Measurements from ENCODE around the gene JUNB. TPM values are rescaled to one million over a fixed set of nuclear protein-coding genes. Genes with fewer than 3 reads are reported as not detected.
"Not testable (repeated sequence)": the region's sequence is repeated elsewhere in the genome, so short reads cannot be mapped to it uniquely, and the experiment has no call there.

The JUNB gene
- total RNA-seq, 1 donor from 2014 or later: 119 TPM

DNA sequence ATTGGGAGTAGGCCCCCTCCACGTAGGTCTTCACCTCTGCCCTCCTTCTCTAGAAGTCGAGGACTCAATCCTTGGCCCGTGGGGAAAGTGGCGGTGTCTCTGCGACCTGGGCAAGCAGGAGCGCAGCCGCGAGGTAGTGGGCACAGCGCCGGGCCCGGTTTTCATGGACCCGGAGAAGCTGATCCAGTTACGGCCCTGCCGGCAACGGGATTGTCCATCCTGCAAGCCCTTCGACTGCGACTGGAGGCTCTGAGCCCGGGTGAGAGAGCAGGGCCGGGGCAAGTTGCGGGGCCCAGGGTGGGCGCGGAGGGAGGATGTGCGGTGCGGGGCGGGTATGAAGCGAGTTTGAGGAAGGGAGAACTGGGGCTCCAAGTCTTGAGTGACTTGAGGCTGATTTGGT lies 12.8 kb downstream of the JUNB start:
- no peak for DNase-seq (ENCODE audit: low spot score)

DNA sequence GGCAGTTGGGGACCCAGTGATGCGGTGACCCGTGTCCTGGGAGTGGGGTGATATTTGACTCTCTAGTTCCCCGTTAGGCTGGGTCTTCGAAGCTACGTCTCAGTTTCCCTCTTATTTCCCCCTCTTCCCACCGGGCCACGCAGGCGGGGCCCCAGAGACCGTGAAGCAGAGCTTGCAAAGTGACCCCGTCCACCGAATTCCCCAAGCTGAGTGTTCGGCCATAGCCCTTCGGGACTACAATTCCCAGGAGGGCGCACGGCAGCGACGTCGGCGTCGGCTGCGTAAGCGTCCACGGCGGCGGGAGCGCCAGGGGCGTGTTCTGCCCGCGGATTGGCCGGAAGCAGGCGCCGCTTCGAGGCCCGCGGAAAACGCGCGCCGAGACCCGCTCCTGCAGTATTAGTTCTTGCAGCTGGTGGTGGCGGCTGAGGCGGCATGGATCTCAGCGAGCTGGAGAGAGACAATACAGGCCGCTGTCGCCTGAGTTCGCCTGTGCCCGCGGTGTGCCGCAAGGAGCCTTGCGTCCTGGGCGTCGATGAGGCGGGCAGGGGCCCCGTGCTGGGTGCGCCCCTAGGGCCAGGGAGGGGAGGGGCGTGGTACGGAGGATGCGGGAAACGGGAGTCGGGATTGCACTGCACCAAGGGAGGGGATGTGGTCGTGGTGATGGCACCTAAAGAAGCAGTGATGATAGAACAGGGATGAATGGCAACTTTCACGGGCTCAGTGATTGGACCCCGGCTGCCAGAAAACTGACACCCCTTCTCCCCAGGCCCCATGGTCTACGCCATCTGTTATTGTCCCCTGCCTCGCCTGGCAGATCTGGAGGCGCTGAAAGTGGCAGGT lies 15.2 kb downstream of the JUNB start, which contains the start of gene RNASEH2A:
RNASEH2A (plus strand) TSS at position 343 of the 840 bp plus-strand sequence; CDS start at position 433, 90 bp downstream.
- peak; percentile 91 for DNase-seq (ENCODE audit: low spot score)

DNA sequence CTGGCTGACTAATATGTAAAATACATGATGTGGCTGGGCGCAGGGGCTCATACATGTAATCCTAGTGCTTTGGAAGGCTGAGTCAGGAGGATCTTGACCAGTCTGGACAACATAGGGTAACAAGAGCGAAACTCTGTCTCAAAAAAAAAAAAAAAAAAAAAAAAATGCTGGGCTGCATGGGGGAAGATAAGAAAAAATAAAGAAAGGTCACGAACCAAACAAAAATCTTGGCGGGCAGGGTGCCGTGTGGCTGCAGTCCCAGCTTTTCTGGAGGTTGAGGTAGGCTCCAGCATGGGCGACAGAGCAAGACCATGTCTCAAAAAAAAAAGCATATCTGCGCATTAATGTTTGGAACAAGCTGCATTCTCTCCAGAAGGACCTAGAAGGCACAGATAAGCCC lies 23.8 kb downstream of the JUNB start:
- DNase-seq (ENCODE audit: low spot score): no peak

DNA sequence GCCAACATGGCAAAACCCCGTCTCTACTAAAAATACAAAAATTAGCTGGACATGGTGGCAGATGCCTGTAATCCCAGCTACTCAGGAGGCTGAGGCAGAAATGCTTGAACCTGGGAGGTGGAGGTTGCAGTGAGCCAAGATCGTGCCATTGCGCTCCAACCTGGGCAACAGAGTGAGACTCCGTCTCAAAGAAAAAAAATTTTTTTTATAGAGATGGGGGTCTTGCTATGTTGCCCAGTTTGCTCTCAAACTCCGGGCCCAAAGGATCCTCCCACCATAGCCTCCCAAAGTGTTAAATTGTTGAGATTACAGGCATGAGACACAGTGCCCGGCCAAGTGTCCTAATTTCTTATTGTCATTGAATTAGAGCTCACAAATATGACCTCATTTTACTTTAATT lies 25.9 kb downstream of the JUNB start:
- DNase-seq (ENCODE audit: low spot score): not testable (repeated sequence)

DNA sequence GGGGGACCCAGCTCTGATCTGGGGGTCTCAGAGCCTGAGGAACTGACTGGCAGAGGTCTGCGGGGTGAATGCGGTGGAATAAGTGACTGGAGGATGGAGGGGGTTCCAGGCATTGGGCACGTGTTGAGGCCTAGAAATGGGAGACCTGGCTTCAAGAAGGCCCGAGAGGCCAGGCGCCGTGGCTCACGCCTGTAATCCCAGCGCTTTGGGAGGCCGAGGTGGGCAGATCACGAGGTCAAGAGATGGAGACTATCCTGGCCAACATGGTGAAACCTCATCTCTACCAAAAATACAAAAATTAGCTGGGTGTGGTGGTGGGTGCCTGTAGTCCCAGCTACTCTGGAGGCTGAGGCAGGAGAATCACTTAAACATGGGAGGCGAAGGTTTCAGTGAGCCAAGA lies 26.5 kb downstream of the JUNB start:
- not testable (repeated sequence) for DNase-seq (ENCODE audit: low spot score)

DNA sequence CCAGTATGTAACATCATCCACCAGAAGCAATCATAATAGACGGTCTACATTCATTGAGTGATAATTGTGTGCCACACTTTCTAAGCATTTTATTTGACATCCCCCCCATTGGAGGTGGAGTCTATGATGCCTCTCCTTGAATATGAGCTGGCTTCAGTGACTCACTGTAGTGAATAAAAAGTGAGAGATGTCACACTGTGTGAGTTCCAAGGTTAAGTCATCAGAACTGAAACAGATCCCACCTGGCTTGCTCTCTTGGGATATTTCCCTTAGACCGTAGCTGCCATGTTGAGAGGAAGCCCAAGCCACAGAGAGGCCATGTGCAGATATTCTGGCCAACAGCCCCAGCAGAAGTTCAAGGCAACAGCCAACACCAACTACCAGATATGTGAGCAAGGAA lies 30.5 kb downstream of the JUNB start:
- no peak for DNase-seq (ENCODE audit: low spot score)

DNA sequence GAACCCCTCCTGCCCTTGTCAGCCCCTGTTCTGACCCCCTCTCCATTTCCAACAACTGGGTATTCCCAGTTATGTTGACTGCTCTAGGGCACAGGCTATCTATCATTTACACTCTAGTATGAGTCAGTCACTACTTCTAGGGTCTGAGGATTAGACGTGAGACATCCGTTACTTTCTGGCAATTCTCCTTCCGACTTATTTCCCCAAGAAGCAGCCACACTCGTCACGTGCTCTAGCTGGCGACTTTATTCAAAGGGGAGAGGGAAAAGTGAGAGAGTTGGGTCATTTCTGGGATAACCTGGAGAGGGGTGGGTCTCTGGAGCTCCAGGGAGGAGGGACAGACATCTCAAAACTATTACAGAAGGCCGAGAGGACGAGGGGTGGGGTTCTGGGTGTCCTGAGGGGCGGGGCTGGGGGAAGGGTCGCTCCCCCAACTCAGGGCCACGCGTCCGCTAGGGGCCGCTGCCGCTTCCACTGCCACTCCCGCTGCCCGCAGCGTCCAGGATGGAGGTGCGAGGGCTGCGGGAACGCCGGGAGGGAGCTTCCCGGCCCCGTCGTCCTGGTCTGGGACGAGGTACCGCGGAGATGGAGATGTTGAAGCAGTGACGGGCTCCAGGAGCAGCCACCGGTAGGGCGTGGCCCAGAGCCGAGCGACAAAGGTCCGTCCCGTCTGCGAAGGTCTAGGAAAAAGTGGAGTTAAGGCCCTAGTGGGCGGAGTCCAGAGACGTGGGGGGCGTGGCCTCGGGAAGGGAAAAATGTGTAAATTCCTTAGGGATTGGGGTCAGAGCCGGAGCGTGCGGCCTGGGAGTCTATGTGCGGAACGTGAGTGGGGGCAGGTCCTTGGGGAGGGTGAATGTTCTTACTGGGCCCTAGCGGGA lies 34.2 kb downstream of the JUNB start:
- no peak for DNase-seq (ENCODE audit: low spot score)

DNA sequence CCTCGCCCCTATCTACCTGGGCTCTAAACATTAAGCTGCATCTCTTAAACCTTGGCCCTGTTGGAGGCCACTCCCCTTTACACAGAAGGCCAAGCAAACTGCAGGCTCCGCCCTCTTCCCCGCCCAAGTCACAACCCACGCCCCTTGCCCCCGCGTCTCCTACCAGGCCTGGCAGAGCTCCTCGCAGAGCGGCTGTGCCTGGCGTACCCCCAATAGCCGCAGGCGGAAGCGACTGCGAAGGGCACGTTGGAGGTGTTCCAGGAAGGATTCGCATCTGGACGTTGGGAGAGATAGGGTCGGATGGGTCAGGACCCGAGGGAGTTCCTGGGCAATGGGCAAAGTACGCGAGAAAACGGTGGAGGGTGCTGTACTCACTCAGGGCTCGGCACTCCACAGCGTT lies 37.2 kb downstream of the JUNB start:
- no peak for DNase-seq (ENCODE audit: low spot score)

DNA sequence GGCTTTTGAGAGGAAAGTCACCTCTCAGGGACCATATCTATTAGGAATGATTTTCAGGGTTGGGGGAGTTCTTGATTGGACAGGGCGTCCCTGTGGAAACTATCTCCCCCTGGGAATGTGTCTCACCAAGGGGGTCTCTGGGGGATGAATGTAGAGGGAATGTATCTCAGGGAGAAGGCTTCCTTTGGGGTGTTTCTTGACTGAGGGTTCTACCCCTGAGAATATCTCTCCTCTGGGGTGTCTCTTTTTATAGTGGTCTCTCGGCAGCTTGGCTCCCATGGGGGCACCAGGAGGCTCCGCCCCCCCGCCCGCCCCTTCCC lies 42.1 kb downstream of the JUNB start:
- no peak for DNase-seq (ENCODE audit: low spot score)

DNA sequence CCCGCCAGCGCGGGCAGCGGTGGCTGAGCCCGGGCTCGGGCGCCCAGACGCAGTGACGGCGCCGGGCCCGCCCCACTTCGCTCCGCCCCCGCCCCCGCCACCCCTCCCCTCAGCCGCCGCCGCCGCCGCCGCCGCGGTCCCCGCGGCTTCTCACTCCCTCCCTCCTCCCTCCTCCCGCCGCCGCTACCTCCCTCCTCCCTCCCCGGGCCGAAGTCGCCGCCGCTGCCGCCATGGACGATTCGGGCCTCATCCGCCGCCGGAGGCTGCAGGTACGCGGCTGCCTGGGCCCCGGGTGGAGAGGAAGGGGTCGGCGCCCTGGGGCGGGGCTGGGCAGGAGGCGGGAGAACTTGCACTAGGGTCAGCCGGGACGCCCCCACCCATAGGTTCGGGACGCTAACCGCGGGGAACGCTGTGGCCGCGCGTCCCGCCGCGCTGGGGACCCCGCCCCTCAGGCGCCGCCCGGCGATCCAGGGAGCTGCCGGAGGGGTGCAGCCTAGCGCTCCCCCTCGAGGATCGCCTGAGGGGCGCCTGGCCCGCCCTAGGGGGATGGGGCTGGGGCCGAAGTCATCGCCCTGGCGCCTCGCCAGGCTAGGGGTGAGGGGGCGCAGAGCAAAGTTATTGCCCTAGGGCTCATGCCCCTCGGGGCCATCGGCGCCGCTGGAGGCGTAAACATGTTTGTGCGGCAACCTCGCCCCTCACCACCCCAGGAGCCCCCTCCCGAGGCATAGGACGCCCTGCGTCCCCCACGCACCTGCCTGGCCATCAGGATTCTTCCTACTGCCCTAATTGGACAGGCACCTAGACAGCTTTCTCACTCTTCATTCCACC lies 42.7 kb downstream of the JUNB start:
- DNase-seq (ENCODE audit: low spot score): no peak

DNA sequence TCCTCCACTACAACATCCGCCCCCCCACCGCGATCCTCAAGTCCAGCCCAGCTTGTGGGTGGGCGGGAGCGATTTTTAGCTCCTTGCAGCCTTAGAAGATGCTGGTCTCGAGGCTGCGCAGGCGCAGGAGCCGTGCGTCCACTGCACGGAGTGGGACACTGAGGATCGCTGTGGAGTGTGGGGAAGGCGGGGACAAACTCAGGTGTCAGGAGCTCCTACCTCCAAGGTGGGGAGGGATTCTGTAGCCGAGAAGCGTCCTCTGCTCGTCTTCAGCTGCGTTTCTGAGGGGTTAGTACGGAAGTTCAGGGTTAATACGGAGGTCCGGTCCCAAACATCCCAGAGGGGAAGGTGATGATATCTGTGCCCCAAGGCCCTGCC lies 43.3 kb downstream of the JUNB start, which contains the start of gene RTBDN:
RTBDN (minus strand) TSS at position 14 of the 378 bp plus-strand sequence. CDS start 4,600 bp downstream, outside the sequence.
- DNase-seq (ENCODE audit: low spot score): no peak

DNA sequence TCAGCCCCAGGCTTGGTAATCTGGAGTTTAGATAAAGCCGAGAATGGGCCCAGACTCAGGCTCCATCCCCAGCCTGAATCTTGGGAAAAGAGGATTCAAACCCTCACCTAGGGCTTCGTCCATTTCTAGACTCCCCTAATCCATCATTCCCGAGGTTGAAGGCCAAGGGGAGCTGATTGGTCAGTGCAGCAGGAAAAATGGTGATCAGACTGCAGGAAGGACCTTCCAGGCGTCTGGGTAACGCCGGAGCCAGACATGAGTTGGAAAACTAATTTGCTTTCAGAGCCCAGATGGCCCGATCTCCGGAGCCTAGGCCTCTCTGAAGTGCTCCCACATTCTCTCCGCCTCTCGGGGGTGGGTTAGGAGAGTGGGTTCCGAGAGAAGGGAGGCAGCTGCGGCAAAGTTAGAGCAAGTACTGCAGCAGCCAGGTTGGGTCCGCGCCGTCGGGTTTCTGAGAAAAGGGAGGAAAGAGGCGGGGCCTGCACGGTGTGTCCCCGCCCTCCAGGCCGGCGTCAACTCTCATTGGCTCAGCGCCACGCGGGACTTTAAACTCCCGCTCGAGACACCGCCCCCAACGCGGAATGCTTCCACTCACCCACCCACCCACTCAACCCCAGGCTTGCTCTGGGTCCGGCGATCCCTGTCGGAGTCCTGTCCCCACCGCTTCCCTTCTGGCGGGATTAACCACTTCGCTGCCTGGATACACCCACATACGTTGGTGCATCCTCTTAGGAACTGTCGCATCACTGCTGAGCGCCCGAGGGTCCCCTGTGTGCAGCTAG lies 43.9 kb downstream of the JUNB start:
- DNase-seq (ENCODE audit: low spot score): no peak

DNA sequence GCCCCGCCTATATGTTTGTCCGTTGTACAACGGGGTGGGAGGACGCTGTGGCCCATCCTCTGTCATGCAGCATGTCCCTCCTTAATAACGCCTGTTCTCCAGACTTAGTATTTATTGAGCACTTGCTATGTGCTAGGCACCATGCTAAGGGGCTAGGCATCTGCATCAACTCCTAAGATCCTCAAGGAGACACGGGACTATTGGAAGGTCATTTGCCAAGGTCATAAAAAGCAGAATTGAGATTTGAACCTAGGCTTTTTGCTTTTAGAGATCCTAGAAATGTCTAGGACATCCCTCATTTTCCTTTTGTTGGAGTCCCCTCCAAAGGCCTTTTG lies 45.2 kb downstream of the JUNB start:
- no peak for DNase-seq (ENCODE audit: low spot score)

DNA sequence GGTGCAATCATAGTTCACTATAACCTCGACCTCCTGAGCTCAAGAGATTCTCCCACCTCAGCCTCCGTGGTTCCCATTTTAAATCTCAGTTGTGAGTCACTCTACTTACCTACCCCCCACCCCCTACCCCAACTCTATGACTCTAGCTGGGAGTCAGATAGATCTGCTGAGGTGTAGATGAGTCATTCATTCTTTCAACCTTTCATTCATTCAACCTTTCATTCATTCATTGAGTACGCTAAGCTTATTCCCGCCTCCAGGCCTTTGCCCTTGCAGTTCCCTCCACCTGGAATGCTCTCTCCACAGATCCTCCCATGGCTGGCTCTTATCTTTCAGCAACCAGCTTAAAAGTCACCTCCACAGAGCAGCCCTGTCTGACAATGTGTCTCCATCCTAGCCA lies 45.9 kb downstream of the JUNB start:
- DNase-seq (ENCODE audit: low spot score): no peak

DNA sequence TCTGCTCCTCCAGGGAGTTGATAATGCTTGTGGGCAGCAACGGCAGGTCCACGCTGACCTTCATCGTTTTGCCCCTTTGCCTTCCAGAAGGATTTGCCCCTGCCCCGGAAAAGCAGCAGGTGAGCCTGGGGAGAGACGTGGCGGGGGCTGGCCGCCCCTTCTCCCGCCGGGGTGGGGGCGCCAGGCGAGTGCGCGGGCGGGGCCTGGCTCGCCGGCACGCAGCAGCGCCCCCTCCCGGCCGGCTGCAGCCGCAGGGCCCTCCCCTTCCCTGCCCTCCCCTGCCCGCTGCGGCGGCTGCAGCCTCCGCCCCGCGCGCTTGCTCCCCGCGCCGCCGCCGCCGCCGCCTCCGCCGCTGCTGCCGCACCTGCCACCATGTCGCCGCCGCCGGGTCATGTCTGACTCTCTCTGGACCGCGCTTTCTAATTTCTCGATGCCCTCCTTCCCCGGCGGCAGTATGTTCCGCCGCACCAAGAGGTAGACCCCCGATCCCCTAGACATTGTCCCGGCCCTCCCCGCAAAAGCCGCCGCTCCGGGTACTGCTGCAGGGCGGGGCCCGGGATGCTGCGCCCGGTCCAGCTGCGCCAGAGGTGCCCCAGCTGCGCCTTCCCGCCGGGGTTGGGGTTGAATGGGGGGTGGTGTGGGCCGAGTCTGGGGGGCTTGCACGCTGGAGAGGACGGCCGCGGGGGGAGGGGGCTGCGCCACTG lies 47.0 kb downstream of the JUNB start, which contains the start of gene MAST1:
MAST1 (plus strand) TSS at position 334 of the 704 bp plus-strand sequence; CDS start at position 392, 58 bp downstream.
- no peak for DNase-seq (ENCODE audit: low spot score)

DNA sequence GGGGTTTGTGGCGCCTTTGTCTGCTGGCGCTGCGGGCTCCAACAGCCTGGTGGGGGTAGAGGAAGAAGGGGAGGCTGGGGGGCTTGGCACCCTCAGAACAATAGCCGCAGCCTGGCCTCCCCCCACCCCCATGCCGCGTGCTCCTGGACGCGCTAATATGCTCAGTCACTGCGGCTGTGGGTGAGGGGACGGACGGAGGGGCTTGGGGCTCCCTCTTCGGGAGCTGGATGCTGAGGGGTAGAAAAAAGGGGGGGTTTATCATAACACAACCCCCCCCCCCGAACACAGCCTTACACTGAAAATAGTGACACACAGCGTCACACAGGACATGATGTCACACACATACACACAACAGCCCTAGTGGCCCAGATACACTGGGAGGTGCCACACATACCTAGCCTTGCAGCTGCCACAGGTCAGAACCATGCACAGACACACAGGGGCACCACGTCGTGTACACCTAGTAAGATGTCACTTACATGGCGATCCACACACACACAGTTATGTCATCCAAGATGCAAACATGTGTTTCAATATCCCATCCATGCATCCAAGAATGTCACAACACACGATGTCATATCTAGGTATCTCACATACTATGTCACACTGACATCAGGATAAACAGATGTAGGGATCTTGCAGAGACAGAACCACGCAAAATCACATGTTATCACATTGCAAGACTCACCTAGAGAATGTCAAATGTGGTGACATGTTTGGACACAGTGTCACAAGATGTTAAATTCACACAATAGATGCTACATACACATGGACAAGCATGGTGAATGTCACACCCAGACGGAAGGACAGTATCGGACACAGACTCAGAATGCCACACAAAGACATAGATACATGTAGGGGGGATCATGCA lies 47.8 kb downstream of the JUNB start:
- no peak for DNase-seq (ENCODE audit: low spot score)

DNA sequence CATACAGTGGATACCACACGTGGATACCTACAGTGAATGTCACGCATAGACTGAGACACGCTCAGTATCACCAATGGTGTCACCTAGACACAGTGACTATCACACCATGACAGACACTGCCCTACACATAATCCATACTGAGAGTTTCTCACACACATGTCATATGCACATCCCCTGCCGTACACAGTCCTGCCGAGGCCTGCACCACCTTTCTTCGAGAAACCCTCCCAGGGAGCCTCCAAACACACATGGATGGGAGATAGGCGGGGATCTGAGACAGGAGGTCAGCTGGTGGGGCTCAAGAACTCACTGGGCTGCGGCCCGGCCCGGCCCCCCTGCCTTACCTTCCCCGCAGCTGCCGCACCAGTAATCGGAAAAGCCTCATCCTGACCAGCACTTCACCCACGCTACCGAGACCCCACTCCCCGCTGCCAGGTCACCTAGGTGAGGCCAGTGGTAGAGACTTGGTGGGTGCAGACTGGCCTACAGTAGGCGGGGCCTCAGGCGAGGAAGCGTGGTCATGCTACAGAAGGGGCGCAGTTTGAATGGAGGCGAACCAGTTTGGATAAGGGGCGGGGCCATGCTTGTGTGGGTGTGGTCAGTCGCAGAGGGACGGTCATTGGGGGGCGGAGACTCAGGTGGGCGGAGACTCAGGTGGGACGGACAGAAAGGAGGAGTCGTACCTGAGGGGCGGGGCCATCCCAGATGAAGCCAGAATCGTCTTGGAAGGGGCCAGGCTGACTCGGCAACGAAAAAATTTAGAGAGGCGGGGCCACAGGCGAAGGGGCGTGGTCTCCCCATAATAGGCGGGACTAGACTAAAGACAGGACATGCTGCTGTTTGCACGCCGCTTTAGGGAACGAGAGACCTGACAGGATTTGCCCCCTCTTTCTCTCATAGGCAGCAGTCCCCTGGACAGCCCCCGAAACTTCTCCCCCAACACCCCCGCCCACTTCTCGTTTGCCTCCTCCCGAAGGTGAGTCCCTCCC lies 49.1 kb downstream of the JUNB start:
- DNase-seq (ENCODE audit: low spot score): peak; percentile 35

DNA sequence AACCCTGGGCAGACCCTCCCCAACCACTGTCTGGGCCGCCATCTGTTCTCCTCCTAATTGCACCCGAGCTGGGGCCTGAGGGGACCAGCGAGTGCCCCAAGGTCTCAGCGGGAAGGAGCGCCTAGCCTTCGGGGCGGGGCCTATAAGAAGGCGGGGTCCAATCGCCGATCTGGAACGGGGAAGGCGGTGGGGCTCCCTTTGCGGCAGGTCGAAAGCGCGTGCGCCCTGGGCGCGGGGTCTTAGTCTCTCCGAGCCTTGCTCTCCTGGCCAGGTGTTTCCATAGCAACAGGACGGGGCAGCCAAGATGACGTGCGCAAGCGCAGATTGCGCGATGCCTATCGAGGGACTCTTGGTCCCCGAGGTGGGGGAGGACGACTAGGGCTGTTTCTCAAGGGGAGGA lies 49.8 kb downstream of the JUNB start:
- no peak for DNase-seq (ENCODE audit: low spot score)
